ENCODE data around the gene AGBL1.
"Not testable (repeated sequence)": the region's sequence is repeated elsewhere in the genome, so short reads cannot be mapped to it uniquely, and the experiment has no call there.

AGBL1 gene

GRCh38 chr15:86942285-86942684 is 862.6 kb downstream of the AGBL1 start:
- DNase-seq (ENCODE audit: low spot score), result no peak

GRCh38 chr15:86948719-86949118 is 869.0 kb downstream of the AGBL1 start:
- DNase-seq (ENCODE audit: low spot score), result no peak

- DNase-seq (ENCODE audit: low spot score), result no peak
Measured at GRCh38 chr15:86959254-86959653, 879.6 kb downstream of the AGBL1 start.

- no peak for DNase-seq (ENCODE audit: low spot score)
Measured at GRCh38 chr15:86961669-86962068, 882.0 kb downstream of the AGBL1 start.

GRCh38 chr15:86964271-86964670 is 884.6 kb downstream of the AGBL1 start:
- DNase-seq (ENCODE audit: low spot score), result no peak

GRCh38 chr15:86968244-86968643 is 888.6 kb downstream of the AGBL1 start:
- DNase-seq (ENCODE audit: low spot score), result no peak

GRCh38 chr15:86969364-86969763 is 889.7 kb downstream of the AGBL1 start:
- no peak for DNase-seq (ENCODE audit: low spot score)

GRCh38 chr15:86973284-86973844 is 893.7 kb downstream of the AGBL1 start:
- DNase-seq (ENCODE audit: low spot score), result no peak

GRCh38 chr15:86988033-86988432 is 908.4 kb downstream of the AGBL1 start:
- DNase-seq (ENCODE audit: low spot score), result no peak

- no peak for DNase-seq (ENCODE audit: low spot score)
Measured at GRCh38 chr15:87021751-87022150, 942.1 kb downstream of the AGBL1 start.

GRCh38 chr15:87031540-87032230 is 952.0 kb downstream of the AGBL1 start:
- no peak for DNase-seq (ENCODE audit: low spot score)

GRCh38 chr15:87032295-87032694 is 952.6 kb downstream of the AGBL1 start:
- DNase-seq (ENCODE audit: low spot score), result no peak

- DNase-seq (ENCODE audit: low spot score), result no peak
Measured at GRCh38 chr15:87033056-87033455, 953.4 kb downstream of the AGBL1 start.

GRCh38 chr15:87034886-87035285 is 955.2 kb downstream of the AGBL1 start:
- DNase-seq (ENCODE audit: low spot score), result no peak

- no peak for DNase-seq (ENCODE audit: low spot score)
Measured at GRCh38 chr15:87038404-87038803, 958.7 kb downstream of the AGBL1 start.

- not testable (repeated sequence) for DNase-seq (ENCODE audit: low spot score)
Measured at GRCh38 chr15:87042619-87043018, 962.9 kb downstream of the AGBL1 start.

GRCh38 chr15:87045746-87046145 is 966.1 kb downstream of the AGBL1 start:
- DNase-seq (ENCODE audit: low spot score), result no peak

- no peak for DNase-seq (ENCODE audit: low spot score)
Measured at GRCh38 chr15:87047203-87047965, 967.7 kb downstream of the AGBL1 start.

All from LoVo (cell line).